Osteoblast (primary cell): Measurements from ENCODE around the gene TRAM2. TPM values are rescaled to one million over a fixed set of nuclear protein-coding genes. Genes with fewer than 3 reads are reported as not detected.

Source experiments
- DNase-seq: peaks from one replicate; pipeline ENCODE4 v3.0.0; 2011; ENCODE audit warnings: low spot score, mixed read lengths; ENCODE audit not compliant: insufficient read length; ENCODE audit errors: missing footprints
- H2AFZ ChIP-seq: 2 replicates; pipeline ENCODE4 v1.6.0; 2011; ENCODE audit warnings: mild to moderate bottlenecking, low read length
- H3K27ac ChIP-seq: 2 replicates; pipeline ENCODE4 v1.5.1; 2011; ENCODE audit warnings: mild to moderate bottlenecking, low read depth, low read length, moderate library complexity
- H3K27me3 ChIP-seq: 2 replicates; pipeline ENCODE4 v1.6.0; 2012; ENCODE audit warnings: mild to moderate bottlenecking, control low read depth, inconsistent platforms, low read length, moderate library complexity; ENCODE audit not compliant: insufficient read depth
- H3K36me3 ChIP-seq: 2 replicates; pipeline ENCODE4 v1.5.1; 2011; ENCODE audit warnings: mild to moderate bottlenecking, low read length, control low read depth, moderate library complexity; ENCODE audit not compliant: insufficient read depth
- H3K4me1 ChIP-seq: 2 replicates; pipeline ENCODE4 v1.5.1; 2011; ENCODE audit warnings: mild to moderate bottlenecking, low read length, control low read depth, moderate library complexity; ENCODE audit not compliant: insufficient read depth
- H3K4me2 ChIP-seq: 2 replicates; pipeline ENCODE4 v1.6.0; 2011; ENCODE audit warnings: mild to moderate bottlenecking, low read length; ENCODE audit not compliant: insufficient read depth
- H3K4me3 ChIP-seq: fragments of 200-600 bp; sonication (generic); 3 replicates; pipeline ENCODE4 v1.5.1; 2012; ENCODE audit warnings: mild to moderate bottlenecking, low read length, inconsistent platforms; ENCODE audit not compliant: insufficient read depth
- H3K79me2 ChIP-seq: 2 replicates; pipeline ENCODE4 v1.6.0; 2012; ENCODE audit warnings: mild to moderate bottlenecking, low read length, control low read depth, inconsistent platforms; ENCODE audit not compliant: insufficient read depth
- H3K9me3 ChIP-seq: 2 replicates; pipeline ENCODE4 v1.5.1; 2011; ENCODE audit warnings: low read depth, low read length, control low read depth
- H4K20me1 ChIP-seq: 2 replicates; pipeline ENCODE4 v1.6.0; 2012; ENCODE audit warnings: mild to moderate bottlenecking, low read length, control low read depth; ENCODE audit not compliant: insufficient read depth
- CTCF ChIP-seq: IDR thresholded peaks from 2 replicates; pipeline ENCODE4 v1.5.1; 2011; ENCODE audit warnings: mild to moderate bottlenecking, low read depth, low read length, moderate library complexity; ENCODE audit errors: extremely low read depth
- total RNA-seq: library from RNA; depleted of rRNA; stranded (reverse); fragments of >200 nt; gene quantifications from 2 replicates; pipeline ENCODE4 v1.2.3, GENCODE V29; 2012

Gene TRAM2
- total RNA-seq, 1 donor = 155 TPM

- no peaks in the 10 kb centered on the region for H3K9me3 ChIP-seq
- H3K27me3 ChIP-seq = no peaks in the 10 kb centered on the region
- no peaks in the 10 kb centered on the region for H4K20me1 ChIP-seq
- peaks cover 95% of the 10 kb centered on the region for H3K4me1 ChIP-seq
- H3K4me2 ChIP-seq = no peak overlapping the region
- H3K79me2 ChIP-seq = peaks cover 67% of the 10 kb centered on the region
- no peak for DNase-seq
- peaks cover 80% of the 10 kb centered on the region for H3K36me3 ChIP-seq
- TF ChIP-seq CTCF = no peak
- no peak overlapping the region for H3K4me3 ChIP-seq
- peak overlapping the region; percentile 97 for H3K27ac ChIP-seq
- no peak overlapping the region for H2AFZ ChIP-seq
Observed at GRCh38 chr6:52516269-52516668, 60.6 kb downstream of the TRAM2 start.

- no peaks in the 10 kb centered on the region for H4K20me1 ChIP-seq
- H3K27ac ChIP-seq = peak overlapping the region; percentile 94
- H3K4me3 ChIP-seq = no peak overlapping the region
- peaks cover 84% of the 10 kb centered on the region for H3K36me3 ChIP-seq
- TF ChIP-seq CTCF = no peak
- DNase-seq = no peak
- H3K27me3 ChIP-seq = no peaks in the 10 kb centered on the region
- peaks cover 100% of the 10 kb centered on the region for H3K4me1 ChIP-seq
- peaks cover 58% of the 10 kb centered on the region for H3K79me2 ChIP-seq
- H3K9me3 ChIP-seq = no peaks in the 10 kb centered on the region
- H2AFZ ChIP-seq = no peak overlapping the region
- H3K4me2 ChIP-seq = no peak overlapping the region
Observed at GRCh38 chr6:52515219-52515960, 61.5 kb downstream of the TRAM2 start.

- peaks cover 80% of the 10 kb centered on the region for H3K36me3 ChIP-seq
- peaks cover 50% of the 10 kb centered on the region for H3K79me2 ChIP-seq
- no peaks in the 10 kb centered on the region for H4K20me1 ChIP-seq
- peaks cover 99% of the 10 kb centered on the region for H3K4me1 ChIP-seq
- H3K27me3 ChIP-seq = no peaks in the 10 kb centered on the region
- TF ChIP-seq CTCF = no peak
- H2AFZ ChIP-seq = no peak overlapping the region
- H3K9me3 ChIP-seq = no peaks in the 10 kb centered on the region
- H3K4me3 ChIP-seq = no peak overlapping the region
- no peak overlapping the region for H3K4me2 ChIP-seq
- no peak for DNase-seq
- H3K27ac ChIP-seq = peak overlapping the region; percentile 94
Observed at GRCh38 chr6:52514514-52514913, 62.3 kb downstream of the TRAM2 start.

- Histone ChIP-seq H3K36me3 (peaks cover 80% of the 10 kb centered on the region), H3K9me3 (no peaks in the 10 kb centered on the region), H3K27ac (peak overlapping the region; percentile 94), H3K79me2 (peaks cover 43% of the 10 kb centered on the region), H4K20me1 (no peaks in the 10 kb centered on the region), H3K27me3 (no peaks in the 10 kb centered on the region), H2AFZ (no peak overlapping the region), H3K4me3 (no peak overlapping the region), H3K4me2 (no peak overlapping the region), H3K4me1 (peaks cover 99% of the 10 kb centered on the region)
- DNase-seq = no peak
- TF ChIP-seq CTCF = no peak
Observed at GRCh38 chr6:52513896-52514295, 63.0 kb downstream of the TRAM2 start.
